PFSK-1 (cell line): ENCODE measurements around the gene MTG2.

Source experiments
- FOXP2 ChIP-seq: optimal IDR thresholded peaks from 2 replicates; pipeline ENCODE3; 2011; ENCODE audit warnings: borderline replicate concordance, control low read depth, inconsistent platforms; ENCODE audit not compliant: insufficient read depth; ENCODE audit errors: extremely low read length, extremely low read depth
- POLR2AphosphoS5 ChIP-seq: IDR thresholded peaks from 2 replicates; pipeline ENCODE4 v1.6.1; 2012; ENCODE audit warnings: low read depth, mild to moderate bottlenecking, control low read depth, low read length, moderate library complexity
- REST ChIP-seq, 2 experiments: IDR thresholded peaks; 2 replicates each; pipeline versions ENCODE4 v1.6.1 to v1.8.0; 2011 to 2012; ENCODE audit warnings: low read depth in 2 of 2, low read length in 2 of 2, control low read depth in 1 of 2, inconsistent platforms in 1 of 2, mild to moderate bottlenecking in 1 of 2, moderate library complexity in 1 of 2; ENCODE audit not compliant: insufficient read depth in 1 of 2
- SIN3A ChIP-seq: IDR thresholded peaks from 2 replicates; pipeline ENCODE4 v1.6.1; 2012; ENCODE audit warnings: mild to moderate bottlenecking, low read length, moderate library complexity, borderline replicate concordance; ENCODE audit not compliant: insufficient read depth
- TAF1 ChIP-seq: IDR thresholded peaks from 2 replicates; pipeline ENCODE4 v1.6.1; 2012; ENCODE audit warnings: low read length, control low read depth, borderline replicate concordance; ENCODE audit not compliant: insufficient read depth

GRCh38 chr20:62197801-62198200, 15.0 kb downstream of the MTG2 start:
- TF ChIP-seq SIN3A (no peak), POLR2AphosphoS5 (no peak), TAF1 (no peak), REST (IDR thresholded peaks at IDR 0.05; ENCODE audit: insufficient read depth in 1 of 2, low read depth in 2 of 2, low read length in 2 of 2) (no peak), FOXP2 (no peak)
